HepG2 (cell line): ENCODE measurements around the gene TMCO6. TPM values are rescaled to one million over a fixed set of nuclear protein-coding genes. Genes with fewer than 3 reads are reported as not detected.

Source experiments
- CEBPB ChIP-seq: IDR thresholded peaks from 2 replicates; pipeline ENCODE4 v1.6.1; 2011; ENCODE audit warnings: low read depth, low read length, improper control_type of control experiment, borderline replicate concordance
- KAT7 ChIP-seq: IDR thresholded peaks from 2 replicates; pipeline ENCODE4 v1.6.1; 2018; ENCODE audit warnings: borderline replicate concordance, missing compliant biosample characterization
- MAFF ChIP-seq: IDR thresholded peaks from 2 replicates; pipeline ENCODE4 v1.6.1; 2011; ENCODE audit warnings: low read depth, low read length, improper control_type of control experiment
- PAXIP1 ChIP-seq: sonication (generic); formaldehyde crosslinking; conservative IDR thresholded peaks from 2 replicates; pipeline ENCODE4 v1.4.0; 2020; ENCODE audit warnings: mild to moderate bottlenecking, missing genetic modification reagents, moderate library complexity
- TBL1XR1 ChIP-seq: fragments of 150-350 bp; IDR thresholded peaks from 2 replicates; pipeline ENCODE4 v1.6.1; 2014; ENCODE audit warnings: borderline replicate concordance, low read length; ENCODE audit not compliant: partially characterized antibody
- ZNF329 ChIP-seq: sonication (generic); formaldehyde crosslinking; IDR thresholded peaks from 2 replicates; pipeline ENCODE4 v1.9.0; 2021; ENCODE audit warnings: low read depth, mild to moderate bottlenecking, missing genetic modification reagents
- ZNF337 ChIP-seq: sonication (generic); formaldehyde crosslinking; IDR thresholded peaks from 2 replicates; pipeline ENCODE4 v1.5.1; 2020; ENCODE audit warnings: missing genetic modification reagents, low read depth, mild to moderate bottlenecking, borderline replicate concordance
- polyA plus RNA-seq, 8 experiments: library from polyadenylated mRNA; depleted of rRNA in 3 of 8; stranded (reverse) in 7 of 8; unstranded in 1 of 8; fragments of >200 nt; fragmentation: Illumina TruSeq in 4 of 8; extraction: Trizol in 4 of 8; gene quantifications; 2 replicates each; pipeline versions ENCODE4 v1.2.1 to v1.2.3, GENCODE V29; 2011 to 2016; ENCODE audit warnings: low read depth in 4 of 8, missing spikeins in 1 of 8, mixed read lengths in 1 of 8; ENCODE audit not compliant: insufficient read depth in 1 of 8
- total RNA-seq, 5 experiments: library from RNA; depleted of rRNA; stranded (reverse); fragments of >200 nt; fragmentation: Illumina TruSeq; extraction: Trizol; gene quantifications; 2 replicates each; pipeline ENCODE4 v1.2.3, GENCODE V29; 2016; ENCODE audit warnings: low read depth in 1 of 5
- TF ChIP-seq, protein P1 (sequence below): IDR thresholded peaks from 2 replicates; pipeline ENCODE4 v1.6.1; 2016; ENCODE audit warnings: low read depth, missing genetic modification reagents, missing compliant biosample characterization
- TF ChIP-seq, protein P2 (sequence below), 2 experiments: fragments of 450-650 bp in 1 of 2; sonication (generic) in 1 of 2; formaldehyde crosslinking; IDR thresholded peaks; 2 replicates each; pipeline versions ENCODE4 v1.5.0 to v1.8.0; 2020 to 2022; ENCODE audit warnings: mild to moderate bottlenecking in 1 of 2, missing genetic modification reagents in 1 of 2
- TF ChIP-seq, protein P3 (sequence below): sonication (generic); formaldehyde crosslinking; IDR thresholded peaks from 2 replicates; pipeline ENCODE4 v1.9.0; 2021; ENCODE audit warnings: mild to moderate bottlenecking, missing genetic modification reagents

The TMCO6 gene
- total and polyA plus RNA-seq, 2 of the 13 experiments (the other 11 are each of a cell fraction or from before 2014, with no cell fraction given): 16.6 to 28.2 TPM

GRCh38 chr5:140639148-140639981 lies at the start of gene TMCO6 (continued):
- TF ChIP-seq, protein P1, sequence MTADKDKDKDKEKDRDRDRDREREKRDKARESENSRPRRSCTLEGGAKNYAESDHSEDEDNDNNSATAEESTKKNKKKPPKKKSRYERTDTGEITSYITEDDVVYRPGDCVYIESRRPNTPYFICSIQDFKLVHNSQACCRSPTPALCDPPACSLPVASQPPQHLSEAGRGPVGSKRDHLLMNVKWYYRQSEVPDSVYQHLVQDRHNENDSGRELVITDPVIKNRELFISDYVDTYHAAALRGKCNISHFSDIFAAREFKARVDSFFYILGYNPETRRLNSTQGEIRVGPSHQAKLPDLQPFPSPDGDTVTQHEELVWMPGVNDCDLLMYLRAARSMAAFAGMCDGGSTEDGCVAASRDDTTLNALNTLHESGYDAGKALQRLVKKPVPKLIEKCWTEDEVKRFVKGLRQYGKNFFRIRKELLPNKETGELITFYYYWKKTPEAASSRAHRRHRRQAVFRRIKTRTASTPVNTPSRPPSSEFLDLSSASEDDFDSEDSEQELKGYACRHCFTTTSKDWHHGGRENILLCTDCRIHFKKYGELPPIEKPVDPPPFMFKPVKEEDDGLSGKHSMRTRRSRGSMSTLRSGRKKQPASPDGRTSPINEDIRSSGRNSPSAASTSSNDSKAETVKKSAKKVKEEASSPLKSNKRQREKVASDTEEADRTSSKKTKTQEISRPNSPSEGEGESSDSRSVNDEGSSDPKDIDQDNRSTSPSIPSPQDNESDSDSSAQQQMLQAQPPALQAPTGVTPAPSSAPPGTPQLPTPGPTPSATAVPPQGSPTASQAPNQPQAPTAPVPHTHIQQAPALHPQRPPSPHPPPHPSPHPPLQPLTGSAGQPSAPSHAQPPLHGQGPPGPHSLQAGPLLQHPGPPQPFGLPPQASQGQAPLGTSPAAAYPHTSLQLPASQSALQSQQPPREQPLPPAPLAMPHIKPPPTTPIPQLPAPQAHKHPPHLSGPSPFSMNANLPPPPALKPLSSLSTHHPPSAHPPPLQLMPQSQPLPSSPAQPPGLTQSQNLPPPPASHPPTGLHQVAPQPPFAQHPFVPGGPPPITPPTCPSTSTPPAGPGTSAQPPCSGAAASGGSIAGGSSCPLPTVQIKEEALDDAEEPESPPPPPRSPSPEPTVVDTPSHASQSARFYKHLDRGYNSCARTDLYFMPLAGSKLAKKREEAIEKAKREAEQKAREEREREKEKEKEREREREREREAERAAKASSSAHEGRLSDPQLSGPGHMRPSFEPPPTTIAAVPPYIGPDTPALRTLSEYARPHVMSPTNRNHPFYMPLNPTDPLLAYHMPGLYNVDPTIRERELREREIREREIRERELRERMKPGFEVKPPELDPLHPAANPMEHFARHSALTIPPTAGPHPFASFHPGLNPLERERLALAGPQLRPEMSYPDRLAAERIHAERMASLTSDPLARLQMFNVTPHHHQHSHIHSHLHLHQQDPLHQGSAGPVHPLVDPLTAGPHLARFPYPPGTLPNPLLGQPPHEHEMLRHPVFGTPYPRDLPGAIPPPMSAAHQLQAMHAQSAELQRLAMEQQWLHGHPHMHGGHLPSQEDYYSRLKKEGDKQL (CRISPR knock-in tag): peak; percentile 61; the same call in 1 of the 2 replicates
- TF ChIP-seq CEBPB (peak; percentile 95), ZNF337 (CRISPR knock-in tag) (no peak), KAT7 (CRISPR knock-in tag) (peak; percentile 96), MAFF (no peak), TBL1XR1 (peak; percentile 82), ZNF329 (CRISPR knock-in tag) (0 out of 2 replicates have a peak, but pooled peaks have one; percentile 23), PAXIP1 (peak; percentile 94)
- TF ChIP-seq, protein P2, sequence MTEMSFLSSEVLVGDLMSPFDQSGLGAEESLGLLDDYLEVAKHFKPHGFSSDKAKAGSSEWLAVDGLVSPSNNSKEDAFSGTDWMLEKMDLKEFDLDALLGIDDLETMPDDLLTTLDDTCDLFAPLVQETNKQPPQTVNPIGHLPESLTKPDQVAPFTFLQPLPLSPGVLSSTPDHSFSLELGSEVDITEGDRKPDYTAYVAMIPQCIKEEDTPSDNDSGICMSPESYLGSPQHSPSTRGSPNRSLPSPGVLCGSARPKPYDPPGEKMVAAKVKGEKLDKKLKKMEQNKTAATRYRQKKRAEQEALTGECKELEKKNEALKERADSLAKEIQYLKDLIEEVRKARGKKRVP (CRISPR knock-in tag; IDR thresholded peaks at IDR 0.05): peak in 1 of 2 experiments; percentile 49; a peak in 1 of 4 replicates
- TF ChIP-seq, protein P3, sequence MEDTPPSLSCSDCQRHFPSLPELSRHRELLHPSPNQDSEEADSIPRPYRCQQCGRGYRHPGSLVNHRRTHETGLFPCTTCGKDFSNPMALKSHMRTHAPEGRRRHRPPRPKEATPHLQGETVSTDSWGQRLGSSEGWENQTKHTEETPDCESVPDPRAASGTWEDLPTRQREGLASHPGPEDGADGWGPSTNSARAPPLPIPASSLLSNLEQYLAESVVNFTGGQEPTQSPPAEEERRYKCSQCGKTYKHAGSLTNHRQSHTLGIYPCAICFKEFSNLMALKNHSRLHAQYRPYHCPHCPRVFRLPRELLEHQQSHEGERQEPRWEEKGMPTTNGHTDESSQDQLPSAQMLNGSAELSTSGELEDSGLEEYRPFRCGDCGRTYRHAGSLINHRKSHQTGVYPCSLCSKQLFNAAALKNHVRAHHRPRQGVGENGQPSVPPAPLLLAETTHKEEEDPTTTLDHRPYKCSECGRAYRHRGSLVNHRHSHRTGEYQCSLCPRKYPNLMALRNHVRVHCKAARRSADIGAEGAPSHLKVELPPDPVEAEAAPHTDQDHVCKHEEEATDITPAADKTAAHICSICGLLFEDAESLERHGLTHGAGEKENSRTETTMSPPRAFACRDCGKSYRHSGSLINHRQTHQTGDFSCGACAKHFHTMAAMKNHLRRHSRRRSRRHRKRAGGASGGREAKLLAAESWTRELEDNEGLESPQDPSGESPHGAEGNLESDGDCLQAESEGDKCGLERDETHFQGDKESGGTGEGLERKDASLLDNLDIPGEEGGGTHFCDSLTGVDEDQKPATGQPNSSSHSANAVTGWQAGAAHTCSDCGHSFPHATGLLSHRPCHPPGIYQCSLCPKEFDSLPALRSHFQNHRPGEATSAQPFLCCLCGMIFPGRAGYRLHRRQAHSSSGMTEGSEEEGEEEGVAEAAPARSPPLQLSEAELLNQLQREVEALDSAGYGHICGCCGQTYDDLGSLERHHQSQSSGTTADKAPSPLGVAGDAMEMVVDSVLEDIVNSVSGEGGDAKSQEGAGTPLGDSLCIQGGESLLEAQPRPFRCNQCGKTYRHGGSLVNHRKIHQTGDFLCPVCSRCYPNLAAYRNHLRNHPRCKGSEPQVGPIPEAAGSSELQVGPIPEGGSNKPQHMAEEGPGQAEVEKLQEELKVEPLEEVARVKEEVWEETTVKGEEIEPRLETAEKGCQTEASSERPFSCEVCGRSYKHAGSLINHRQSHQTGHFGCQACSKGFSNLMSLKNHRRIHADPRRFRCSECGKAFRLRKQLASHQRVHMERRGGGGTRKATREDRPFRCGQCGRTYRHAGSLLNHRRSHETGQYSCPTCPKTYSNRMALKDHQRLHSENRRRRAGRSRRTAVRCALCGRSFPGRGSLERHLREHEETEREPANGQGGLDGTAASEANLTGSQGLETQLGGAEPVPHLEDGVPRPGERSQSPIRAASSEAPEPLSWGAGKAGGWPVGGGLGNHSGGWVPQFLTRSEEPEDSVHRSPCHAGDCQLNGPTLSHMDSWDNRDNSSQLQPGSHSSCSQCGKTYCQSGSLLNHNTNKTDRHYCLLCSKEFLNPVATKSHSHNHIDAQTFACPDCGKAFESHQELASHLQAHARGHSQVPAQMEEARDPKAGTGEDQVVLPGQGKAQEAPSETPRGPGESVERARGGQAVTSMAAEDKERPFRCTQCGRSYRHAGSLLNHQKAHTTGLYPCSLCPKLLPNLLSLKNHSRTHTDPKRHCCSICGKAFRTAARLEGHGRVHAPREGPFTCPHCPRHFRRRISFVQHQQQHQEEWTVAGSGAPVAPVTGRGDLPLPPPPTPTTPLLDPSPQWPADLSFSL (CRISPR knock-in tag): peak; percentile 60
